HG03342 (cell line): ENCODE measurements around the gene ABI1.
"Not testable (repeated sequence)": the region's sequence is repeated elsewhere in the genome, so short reads cannot be mapped to it uniquely, and the experiment has no call there.

Source experiments
- ATAC-seq: cut with Tn5 transposase; IDR thresholded peaks from one replicate; pipeline ENCODE4 v1.9.1; 2021; ENCODE audit warnings: mild to moderate bottlenecking, moderate library complexity; ENCODE audit not compliant: unreplicated experiment

Gene ABI1

DNA sequence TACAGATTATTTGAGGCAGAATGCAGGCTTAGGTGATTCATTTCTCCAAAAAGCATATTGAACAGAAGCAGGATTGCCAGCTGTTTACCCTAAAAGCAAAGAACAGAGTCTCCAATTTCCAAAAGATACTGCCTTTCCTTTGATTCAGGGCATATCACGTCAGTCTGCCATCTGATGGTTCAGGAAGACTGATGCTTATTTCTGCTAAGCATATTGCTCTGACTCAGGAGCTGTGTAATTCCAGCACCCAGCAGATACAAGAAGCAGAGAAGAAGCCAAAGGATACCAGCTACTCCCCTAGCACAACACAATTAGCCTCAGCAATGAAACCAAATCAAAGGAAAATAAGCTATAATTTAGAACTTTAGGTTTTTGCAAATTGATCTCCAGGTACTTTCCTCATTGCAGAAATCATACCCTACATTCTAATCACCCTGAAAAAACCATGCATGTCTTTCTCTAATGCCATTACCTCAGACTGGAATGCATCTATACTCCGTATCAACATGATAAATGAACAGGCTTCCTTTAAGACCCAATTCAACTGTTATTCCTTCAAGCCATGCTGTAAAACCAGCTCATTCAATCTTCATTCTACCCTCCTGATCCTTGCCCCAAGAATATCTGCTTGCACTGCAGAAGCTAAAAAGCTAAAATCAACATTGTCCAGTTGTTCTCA lies 55.1 kb downstream of the ABI1 start:
- no peak for ATAC-seq

DNA sequence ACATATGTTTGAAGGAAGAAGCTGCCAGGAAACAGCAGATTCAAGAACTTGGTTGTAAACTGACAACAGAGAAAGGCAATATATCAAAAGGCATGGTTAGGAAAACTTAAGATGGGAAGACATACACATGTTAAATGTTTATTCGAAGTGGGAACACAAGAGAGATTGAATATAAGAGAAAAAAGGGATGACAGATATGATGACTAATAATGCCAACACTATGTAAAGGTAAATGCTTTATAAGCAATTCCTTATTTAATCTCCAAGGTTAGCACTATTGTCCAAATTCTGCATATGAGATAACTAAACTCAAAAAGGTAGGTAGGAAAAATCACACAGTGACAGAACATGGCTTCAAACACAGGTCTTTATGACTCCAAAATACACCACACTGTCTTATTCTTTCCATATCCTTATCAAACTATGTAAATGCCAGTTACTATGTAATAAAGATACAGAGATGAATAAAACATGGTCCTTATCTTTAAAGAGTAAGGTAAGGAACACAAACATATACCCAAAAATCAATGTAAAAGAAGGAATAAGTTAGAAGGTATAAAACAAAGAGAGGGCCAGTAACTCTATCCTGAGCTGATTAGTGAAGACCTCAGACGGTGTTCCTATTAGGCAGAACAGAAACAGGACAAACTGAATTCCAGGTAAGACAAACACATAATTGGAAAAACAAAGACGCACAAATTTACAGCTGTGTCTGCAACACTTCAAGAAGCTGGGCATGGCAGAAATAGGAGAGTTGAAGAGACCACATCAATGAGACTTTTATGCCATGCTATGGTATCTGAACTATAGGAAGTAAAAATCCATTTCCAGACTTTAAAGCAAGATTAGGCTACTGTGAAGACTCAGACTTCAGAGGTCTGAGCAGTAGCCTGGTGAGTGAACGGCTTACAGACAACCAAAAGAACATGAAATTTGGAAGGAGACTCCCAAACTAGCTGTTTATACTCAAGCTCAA lies 56.1 kb downstream of the ABI1 start:
- ATAC-seq: no peak

DNA sequence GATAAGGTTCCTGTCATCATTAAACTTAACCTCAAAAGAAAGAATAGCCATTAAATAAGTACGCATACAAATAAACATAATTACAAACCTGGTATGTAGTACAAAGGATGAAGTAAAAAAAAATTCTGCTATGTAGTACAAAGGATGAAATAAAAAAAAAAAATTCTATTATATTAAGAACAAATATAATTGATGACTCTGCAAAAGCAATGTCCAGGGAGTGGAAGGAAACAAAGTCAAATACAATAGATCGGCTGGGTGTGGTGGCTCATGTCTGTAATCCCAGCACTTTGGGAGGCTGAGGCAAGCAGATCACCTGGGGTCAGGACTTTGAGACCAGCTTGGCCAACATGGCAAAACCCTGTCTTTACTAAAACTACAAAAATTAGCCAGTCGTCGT lies 56.9 kb downstream of the ABI1 start:
- ATAC-seq: no peak

DNA sequence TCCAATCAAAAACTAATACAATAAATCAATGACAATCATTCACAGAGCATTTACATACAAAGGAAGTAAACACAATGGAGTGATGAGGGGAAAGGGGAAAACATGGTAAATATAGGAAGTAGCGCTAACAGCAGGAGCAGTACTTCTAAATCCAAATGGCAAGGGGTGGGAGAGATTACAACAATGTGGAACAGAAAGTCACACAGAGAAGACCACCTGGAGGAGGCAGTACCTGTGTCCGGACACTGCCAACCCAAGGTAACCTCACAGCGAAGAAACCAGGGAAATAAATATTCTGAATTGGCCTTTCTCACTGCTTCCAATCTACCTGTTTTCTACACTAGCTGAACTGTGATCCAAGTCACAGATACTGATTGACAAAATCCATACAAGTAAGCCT lies 58.2 kb downstream of the ABI1 start:
- ATAC-seq: no peak

DNA sequence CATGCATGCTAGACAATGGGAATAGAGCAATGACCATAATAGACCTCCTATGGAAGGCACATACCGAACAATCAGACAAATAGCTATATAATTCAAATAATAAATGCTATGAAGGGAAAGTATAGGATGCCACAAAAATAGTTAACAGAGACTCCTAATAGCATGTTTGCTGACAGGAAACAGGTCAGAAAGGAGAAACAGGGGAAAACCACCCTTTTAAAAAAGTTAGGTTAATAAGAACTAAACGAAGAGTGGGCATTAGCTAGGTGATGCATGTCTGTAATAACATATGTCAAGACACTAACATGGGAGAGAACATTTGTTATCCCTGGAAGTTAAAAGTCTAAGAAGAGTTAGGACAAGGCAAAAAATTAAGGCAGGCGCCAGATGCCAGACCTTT lies 58.9 kb downstream of the ABI1 start:
- no peak for ATAC-seq

DNA sequence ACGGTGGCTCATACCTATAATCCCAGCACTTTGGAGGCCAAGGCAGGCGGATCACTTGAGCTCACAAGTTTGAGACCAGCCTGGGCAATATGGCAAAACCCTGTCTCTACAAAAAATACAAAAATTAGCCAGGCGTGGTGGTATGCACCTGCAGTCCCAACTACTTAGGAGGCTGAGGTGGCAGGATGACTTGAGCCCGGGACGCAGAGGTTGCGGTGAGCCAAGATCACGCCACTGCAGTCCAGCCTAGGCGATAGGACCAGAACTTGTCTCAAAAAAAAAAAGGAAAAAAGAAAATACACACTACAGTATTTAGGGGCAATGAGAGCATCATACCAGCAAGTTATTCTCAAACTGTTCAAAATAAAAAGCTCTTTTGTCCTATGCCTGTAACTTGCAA lies 59.5 kb downstream of the ABI1 start:
- ATAC-seq: no peak

DNA sequence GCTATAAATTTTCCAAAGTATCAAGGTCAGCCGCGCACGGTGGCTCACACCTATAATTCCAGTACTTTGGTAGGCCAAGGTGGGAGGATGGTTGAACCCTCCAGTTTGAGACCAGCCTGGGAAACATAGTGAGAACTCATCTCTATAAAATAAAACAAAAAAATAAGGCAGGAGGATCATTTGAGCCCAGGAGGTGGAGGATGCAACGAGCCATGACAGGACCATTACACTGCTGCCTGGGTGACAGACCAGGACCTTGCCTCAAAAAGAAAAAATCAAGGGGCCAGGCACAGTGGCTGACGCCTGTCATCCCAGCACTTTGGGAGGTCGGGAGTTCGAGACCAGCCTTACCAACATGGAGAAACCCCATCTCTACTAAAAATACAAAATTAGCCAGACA lies 60.3 kb downstream of the ABI1 start:
- ATAC-seq: no peak

DNA sequence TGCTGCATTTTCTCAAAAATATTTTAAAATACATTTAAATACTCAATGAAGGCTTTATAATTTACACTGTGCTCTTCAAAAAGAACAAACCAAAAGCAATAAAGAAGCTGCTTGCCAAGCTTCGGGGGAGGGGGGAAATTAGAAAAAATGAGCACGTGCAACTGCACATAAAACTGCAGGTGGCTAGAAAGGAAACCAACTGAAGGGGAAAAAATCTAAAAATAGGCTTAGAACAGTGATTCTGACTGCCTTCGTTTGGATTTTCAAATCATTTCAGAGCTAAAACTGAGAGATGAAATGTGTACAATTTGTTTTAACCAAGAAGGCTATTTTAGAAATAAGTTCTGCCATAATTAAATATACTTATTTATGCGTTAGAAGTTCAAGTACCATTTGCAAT lies 61.4 kb downstream of the ABI1 start:
- peak; percentile 61 for ATAC-seq

DNA sequence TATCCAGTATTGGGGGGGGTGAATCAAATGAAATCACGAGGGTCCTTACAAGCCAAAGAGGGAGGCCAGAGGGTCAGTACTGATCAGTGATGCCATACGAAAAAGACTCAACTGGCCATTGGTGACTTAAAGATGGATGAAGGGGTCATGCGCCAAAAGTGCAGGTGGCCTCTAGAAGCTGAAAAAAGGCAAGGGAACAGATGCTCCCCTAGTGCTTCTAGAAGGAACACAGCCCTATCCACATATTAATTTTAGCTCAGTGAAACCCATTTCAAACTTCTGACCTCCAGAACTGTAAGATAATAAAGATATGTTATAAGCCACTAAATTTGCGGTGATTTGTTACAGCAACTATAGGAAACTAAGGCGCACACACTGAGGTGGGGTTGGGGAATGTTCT lies 62.5 kb downstream of the ABI1 start:
- no peak for ATAC-seq

DNA sequence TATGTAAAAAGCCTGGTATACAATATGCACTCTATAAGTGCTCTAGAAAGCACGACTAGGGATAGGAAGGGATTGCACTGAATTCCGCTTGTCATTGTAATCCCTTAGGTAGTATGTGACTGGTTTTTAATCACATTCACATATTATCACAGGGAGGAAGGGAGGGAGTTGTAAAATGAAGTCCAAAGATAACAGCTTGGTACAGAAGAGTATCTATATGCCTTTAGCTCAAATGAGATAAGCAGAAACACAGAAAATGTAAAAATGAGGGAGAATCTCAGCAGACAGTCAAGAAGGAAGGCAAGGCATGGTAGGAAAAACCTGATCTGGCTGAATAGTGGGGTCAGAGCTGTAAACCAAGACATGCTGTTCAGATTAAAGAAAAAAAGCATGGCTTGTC lies 63.4 kb downstream of the ABI1 start:
- no peak for ATAC-seq

DNA sequence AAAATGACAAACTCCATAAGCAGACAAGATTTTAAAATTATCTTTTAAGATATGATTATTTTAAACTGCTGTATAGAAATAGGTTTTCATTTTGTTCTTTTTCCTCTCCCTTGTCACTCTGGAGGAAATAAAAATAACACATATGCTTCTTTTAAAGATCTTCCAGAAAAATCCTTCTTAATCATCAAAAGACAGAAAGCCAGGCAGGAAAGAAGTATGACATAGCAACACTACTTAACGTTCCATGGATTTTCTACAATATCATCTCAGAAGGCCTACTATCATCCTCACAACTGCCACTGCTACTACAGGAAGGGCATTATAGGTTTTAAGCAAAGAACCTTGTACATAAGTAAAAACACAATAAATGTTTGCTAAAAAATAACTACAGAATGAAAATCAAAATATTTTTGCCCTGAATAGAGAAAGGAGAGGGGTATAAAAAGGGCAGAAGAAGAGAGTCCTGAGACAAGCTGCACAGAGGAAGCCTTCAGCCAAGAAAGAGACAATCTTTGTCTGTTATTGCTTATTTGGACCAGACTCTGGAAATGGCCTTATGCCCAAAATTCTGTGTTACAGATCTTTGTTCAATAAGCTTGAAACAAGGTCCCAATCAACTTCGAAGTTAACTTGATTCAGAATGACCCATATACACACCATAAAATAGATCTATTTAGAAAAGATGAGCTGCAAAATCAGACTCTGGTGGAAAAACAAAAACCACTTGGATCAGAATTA lies 67.8 kb downstream of the ABI1 start:
- ATAC-seq: no peak

DNA sequence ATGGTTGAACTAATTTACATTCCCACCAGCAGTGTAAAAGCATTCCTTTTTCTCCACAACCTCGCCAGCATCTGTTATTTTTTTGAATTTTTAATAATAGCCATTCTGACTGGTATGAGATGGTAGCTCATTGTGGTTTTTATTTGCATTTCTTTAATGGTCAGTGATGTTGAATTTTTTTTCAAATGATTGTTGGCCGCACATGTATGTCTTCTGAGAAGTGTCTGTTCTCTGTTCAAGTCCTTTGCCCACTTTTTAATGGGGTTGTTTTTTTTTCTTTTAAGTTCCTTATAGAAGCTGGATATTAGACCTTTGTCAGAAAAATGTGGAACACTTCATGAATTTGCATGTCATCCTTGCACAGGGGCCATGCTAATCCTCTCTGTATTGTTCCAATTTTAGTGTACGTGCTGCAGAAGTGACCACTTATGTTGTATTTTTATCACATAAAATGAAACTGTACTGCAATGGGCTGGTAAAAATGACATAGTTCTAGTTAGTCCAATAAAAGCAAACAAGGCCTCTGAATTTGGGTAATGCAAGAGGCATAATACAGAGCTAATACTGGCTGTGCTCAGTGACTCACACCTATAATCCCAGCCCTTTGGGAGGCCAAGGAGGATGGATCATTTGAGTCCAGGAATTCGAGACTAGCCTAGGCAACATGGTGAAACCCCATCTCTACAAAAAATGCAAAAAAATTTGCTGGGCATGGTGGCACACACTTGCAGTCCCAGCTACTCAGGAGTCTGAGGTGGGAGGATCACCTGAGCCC lies 70.3 kb downstream of the ABI1 start:
- ATAC-seq: no peak

DNA sequence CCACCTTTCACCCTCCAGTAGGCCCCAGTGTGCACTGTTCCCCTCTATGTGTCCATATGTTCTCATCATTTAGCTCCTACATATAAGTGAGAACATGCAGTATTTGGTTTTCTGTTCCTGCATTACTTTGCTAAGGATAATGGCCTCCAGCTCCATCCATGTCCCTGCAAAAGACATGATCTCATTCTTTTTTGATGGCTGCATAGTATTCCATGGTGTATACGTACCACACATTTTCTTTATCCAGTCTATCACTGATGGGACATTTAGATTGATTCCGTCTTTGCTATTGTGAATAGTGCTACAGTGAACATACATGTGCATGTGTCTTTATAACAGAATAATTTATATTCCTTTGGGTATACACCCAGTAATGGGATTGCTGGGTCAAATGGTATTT lies 71.0 kb downstream of the ABI1 start:
- ATAC-seq: not testable (repeated sequence)

DNA sequence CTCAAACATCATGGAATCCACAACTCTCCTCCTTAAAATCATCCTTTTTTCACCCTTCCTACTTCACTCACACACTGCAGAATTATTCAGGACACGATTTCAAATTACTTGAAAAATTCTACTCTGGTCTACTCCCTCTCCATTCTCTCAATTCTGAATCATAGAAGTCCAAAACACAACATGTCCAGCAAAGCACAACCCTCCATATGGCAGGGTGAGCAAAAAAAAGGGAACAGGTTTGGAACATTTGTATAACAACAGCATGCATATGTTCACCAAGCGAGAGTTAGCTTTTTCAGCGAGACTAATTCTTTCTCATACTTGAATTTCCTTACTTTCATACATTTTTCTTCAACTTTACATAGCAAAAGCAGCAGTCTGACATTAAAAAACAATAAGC lies 73.4 kb downstream of the ABI1 start:
- ATAC-seq: no peak

DNA sequence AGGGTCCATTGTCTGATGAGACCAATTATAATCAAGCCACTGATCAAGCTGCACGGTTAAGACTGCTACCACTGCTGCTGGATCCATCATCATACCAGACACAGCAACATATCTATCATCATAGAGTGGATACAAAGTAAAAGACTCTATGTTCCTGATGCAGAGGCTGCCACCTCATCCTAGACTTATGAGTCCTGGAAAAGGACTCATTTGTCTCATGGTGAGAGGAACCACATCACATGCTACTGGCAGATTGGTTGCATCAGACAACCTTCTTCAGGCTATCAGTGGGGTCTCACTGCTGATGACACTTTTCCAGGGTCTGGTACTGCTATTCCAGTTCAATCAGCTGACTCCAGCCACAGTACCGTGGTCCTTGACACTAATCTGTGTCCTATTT lies 79.0 kb downstream of the ABI1 start:
- peak; percentile 12 for ATAC-seq

DNA sequence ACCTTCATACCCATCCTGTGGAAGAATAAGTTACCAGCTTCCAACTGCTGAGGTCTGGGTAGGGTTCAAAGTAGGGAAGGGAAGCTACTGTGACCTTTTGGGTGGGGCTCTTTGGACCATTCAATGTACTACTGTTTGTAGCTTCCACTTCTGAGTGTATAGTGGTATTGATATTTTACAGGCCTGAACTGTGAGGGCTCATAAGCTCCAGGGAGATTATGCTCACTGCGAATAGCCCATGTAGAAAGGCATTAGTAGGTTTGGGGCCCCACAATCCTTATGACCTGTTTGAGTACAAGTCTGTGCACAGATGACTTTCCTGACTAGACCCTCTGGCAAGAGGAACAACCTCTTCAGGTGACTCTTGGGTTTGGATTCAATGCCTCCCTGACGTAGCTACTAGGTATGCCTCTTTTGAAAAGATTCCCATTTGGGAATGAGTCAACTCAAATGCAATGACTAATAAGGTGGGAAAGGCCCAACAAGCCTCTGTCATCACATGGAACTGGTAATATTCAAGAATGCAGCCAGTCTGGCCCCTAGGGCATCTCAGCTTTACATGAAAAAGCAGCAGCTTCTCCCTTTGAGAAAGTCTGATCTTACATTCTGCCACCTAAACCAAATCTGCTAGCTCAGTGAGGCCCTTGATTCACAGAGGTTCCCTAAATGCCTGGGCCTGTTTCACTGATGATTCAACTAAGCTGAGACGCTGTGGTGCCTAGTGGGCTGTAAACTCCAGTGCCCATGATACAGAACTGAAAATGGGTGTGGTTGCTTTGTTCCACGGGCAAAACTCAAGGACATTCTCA lies 79.8 kb downstream of the ABI1 start:
- peak; percentile 46 for ATAC-seq

DNA sequence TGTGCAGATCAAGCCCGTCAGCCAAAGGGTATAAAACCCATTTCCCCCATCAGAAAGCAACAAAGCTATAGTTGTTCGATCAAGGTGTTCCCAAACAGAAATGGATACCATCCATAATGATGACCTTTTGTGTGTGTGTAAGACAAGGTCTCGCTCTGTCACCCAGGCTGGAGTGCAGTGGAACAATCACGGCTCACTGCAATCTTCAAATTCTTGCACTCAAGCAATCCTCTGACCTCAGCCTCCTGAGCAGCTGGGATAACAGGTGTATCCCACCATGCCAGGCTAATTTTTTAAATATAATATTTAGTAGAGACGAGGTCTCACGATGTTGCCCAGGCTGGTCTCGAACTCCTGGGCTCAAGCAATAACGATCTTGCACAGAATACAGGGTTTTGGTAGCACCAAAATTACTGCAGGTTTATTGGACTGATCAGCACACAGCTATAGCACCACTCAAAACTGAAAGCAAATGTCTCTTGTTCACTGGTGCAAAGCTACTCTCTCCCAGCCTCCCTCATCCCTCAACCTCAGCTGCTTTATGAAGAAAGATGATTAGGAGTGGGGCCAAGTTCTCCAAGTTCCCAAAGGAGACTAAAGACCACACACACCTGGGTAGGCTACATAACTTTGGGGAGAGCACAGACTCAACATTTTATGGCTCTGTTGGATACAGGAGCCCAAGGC lies 80.5 kb downstream of the ABI1 start:
- peak; percentile 41 for ATAC-seq

DNA sequence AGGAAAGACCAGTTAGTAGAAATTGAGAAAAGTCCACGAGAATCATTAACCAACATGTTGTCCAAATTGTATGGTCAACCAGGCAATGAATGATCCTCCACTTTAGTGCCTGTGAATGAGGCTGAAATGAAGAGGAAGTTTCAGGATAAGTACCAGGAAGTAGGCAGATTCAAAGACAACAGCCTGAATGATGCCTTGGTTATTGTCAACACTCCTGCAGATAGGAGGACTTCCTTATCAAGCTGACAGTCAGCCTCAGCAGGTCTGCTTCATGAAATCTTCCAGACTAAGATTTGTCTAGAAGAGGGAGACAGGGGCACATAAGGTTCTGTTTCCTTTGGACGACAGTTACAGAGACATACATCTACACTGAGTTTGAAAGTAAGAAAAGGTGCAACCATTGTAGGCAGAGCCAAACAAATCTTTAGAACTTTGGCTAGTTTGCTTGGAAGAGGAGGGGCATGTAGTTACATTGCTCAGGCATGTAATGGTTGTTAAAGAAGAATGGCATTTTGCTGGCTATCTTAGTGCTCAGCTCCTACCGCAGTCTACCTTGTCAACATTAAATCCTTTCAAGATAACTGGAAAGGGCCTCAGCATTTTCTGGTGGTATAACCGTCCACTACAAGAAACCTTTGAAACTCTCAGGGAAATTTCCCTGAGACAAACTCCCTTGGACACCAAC lies 81.4 kb downstream of the ABI1 start:
- ATAC-seq: no peak

DNA sequence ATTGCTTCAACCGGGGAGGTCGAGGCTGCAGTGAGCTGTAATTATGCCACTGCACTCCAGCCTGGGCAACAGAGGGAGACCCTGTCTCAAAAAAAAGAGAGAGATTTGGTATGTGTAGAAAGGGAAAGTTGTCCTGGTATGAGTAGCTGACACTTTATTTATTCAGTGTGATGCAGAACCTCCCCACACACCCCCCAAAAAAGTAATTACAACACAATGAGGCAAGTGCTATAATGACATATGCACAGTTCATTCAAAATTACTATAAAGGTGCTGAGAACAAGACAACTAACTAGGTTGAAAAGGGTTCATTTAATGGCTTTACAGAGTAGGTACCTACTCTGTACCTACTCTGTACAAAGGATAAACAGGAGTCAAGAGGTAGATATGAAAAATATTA lies 83.1 kb downstream of the ABI1 start:
- no peak for ATAC-seq
